HEK293 (cell line): ENCODE measurements around the gene CDH6.

Experiments used
- CTCF ChIA-PET: fragments of 350-600 bp; formaldehyde crosslinking; extraction: SDS; loops from one replicate; lab custom pipeline; 2021; ENCODE audit warnings: antibody characterized with exemption; lab: Yijun Ruan, JAX
- POLR2A ChIA-PET: fragments of 300-600 bp; formaldehyde crosslinking; extraction: SDS; loops from one replicate; lab custom pipeline; 2020; ENCODE audit warnings: antibody characterized with exemption, inconsistent platforms; lab: Yijun Ruan, JAX
- H3K27ac ChIP-seq: fragments of 200-500 bp; sonication (Bioruptor generic); 2 replicates; pipeline ENCODE4 v1.5.1; 2014; ENCODE audit warnings: low read depth, low read length, control low read depth, inconsistent platforms; ENCODE audit errors: extremely low read depth
- H3K36me3 ChIP-seq, 2 experiments: fragments of 200-500 bp in 1 of 2; sonication (Bioruptor generic) in 1 of 2; 1 replicate in 1 of 2; 2 replicates in 1 of 2; pipeline ENCODE4 v1.5.1; 2014 to 2017; ENCODE audit warnings: inconsistent platforms in 2 of 2, low read length in 2 of 2; ENCODE audit not compliant: control insufficient read depth in 2 of 2, insufficient read depth in 1 of 2
- H3K4me1 ChIP-seq: fragments of 200-500 bp; sonication (Bioruptor generic); 2 replicates; pipeline ENCODE4 v1.5.1; 2014; ENCODE audit warnings: mild to moderate bottlenecking, low read length, inconsistent platforms; ENCODE audit not compliant: control insufficient read depth, insufficient read depth
- H3K4me3 ChIP-seq: 2 replicates; pipeline ENCODE4 v1.5.1; 2011; ENCODE audit warnings: low read depth, mild to moderate bottlenecking, control low read depth, low read length, moderate library complexity
- H3K9me3 ChIP-seq: fragments of 200-500 bp; sonication (Bioruptor generic); 2 replicates; pipeline ENCODE4 v1.5.1; 2014; ENCODE audit warnings: low read depth, low read length, inconsistent platforms; ENCODE audit not compliant: control insufficient read depth, insufficient read depth
- CTCF ChIP-seq: fragments of 450-650 bp; formaldehyde crosslinking; IDR thresholded peaks from 2 replicates; pipeline ENCODE4 v1.5.1; 2016; ENCODE audit warnings: missing biosample characterization, missing genetic modification characterization
- ELK4 ChIP-seq: IDR thresholded peaks from 2 replicates; pipeline ENCODE4 v1.6.1; 2011; ENCODE audit warnings: mild to moderate bottlenecking, low read depth, low read length, borderline replicate concordance
- GFI1B ChIP-seq: fragments of 450-650 bp; formaldehyde crosslinking; IDR thresholded peaks from 2 replicates; pipeline ENCODE4 v1.5.1; 2016; ENCODE audit warnings: missing biosample characterization, missing genetic modification characterization
- KLF8 ChIP-seq: fragments of 450-650 bp; formaldehyde crosslinking; IDR thresholded peaks from 2 replicates; pipeline ENCODE4 v1.5.1; 2016; ENCODE audit warnings: missing biosample characterization, missing genetic modification characterization
- REPIN1 ChIP-seq: fragments of 450-650 bp; formaldehyde crosslinking; IDR thresholded peaks from 2 replicates; pipeline ENCODE4 v1.5.1; 2017; ENCODE audit warnings: missing biosample characterization, missing genetic modification characterization, low read depth
- REST ChIP-seq: fragments of 450-650 bp; formaldehyde crosslinking; IDR thresholded peaks from 2 replicates; pipeline ENCODE4 v1.5.1; 2016; ENCODE audit warnings: missing biosample characterization, missing genetic modification characterization
- YY1 ChIP-seq: fragments of 450-650 bp; formaldehyde crosslinking; IDR thresholded peaks from 2 replicates; pipeline ENCODE4 v1.5.1; 2018; ENCODE audit warnings: missing biosample characterization, missing genetic modification characterization
- ZBTB20 ChIP-seq: fragments of 450-650 bp; formaldehyde crosslinking; IDR thresholded peaks from 2 replicates; pipeline ENCODE4 v1.5.1; 2016; ENCODE audit warnings: missing biosample characterization, missing genetic modification characterization
- ZBTB26 ChIP-seq: fragments of 450-650 bp; formaldehyde crosslinking; optimal IDR thresholded peaks from 2 replicates; pipeline ENCODE3; 2016; ENCODE audit warnings: missing biosample characterization, mild to moderate bottlenecking, missing genetic modification characterization
- ZBTB44 ChIP-seq: fragments of 450-650 bp; IDR thresholded peaks from 2 replicates; pipeline ENCODE4 v1.5.1; 2018; ENCODE audit warnings: missing biosample characterization, mild to moderate bottlenecking, missing genetic modification characterization
- ZBTB48 ChIP-seq: fragments of 450-650 bp; formaldehyde crosslinking; IDR thresholded peaks from 2 replicates; pipeline ENCODE4 v1.5.1; 2016; ENCODE audit warnings: missing biosample characterization, missing genetic modification characterization
- ZNF221 ChIP-seq: fragments of 450-650 bp; formaldehyde crosslinking; IDR thresholded peaks from 2 replicates; pipeline ENCODE4 v1.5.1; 2017; ENCODE audit warnings: missing biosample characterization, missing genetic modification characterization, borderline replicate concordance
- ZNF239 ChIP-seq: fragments of 450-650 bp; formaldehyde crosslinking; IDR thresholded peaks from 2 replicates; pipeline ENCODE4 v1.5.1; 2016; ENCODE audit warnings: missing biosample characterization, missing genetic modification characterization
- ZNF280C ChIP-seq: fragments of 450-650 bp; formaldehyde crosslinking; IDR thresholded peaks from 2 replicates; pipeline ENCODE4 v1.5.1; 2016; ENCODE audit warnings: missing biosample characterization, missing genetic modification characterization
- ZNF37A ChIP-seq: fragments of 450-650 bp; IDR thresholded peaks from 2 replicates; pipeline ENCODE4 v1.5.1; 2018; ENCODE audit warnings: missing biosample characterization, missing genetic modification characterization
- ZNF394 ChIP-seq: fragments of 450-650 bp; formaldehyde crosslinking; IDR thresholded peaks from 2 replicates; pipeline ENCODE4 v1.5.1; 2016; ENCODE audit warnings: missing biosample characterization, missing genetic modification characterization, mild to moderate bottlenecking, moderate library complexity, borderline replicate concordance
- ZNF514 ChIP-seq: fragments of 450-650 bp; formaldehyde crosslinking; IDR thresholded peaks from 2 replicates; pipeline ENCODE4 v1.5.1; 2016; ENCODE audit warnings: missing biosample characterization, missing genetic modification characterization
- ZNF626 ChIP-seq: fragments of 450-650 bp; sonication (Bioruptor Pico); formaldehyde crosslinking; IDR thresholded peaks from 2 replicates; pipeline ENCODE4 v1.5.1; 2018; ENCODE audit warnings: missing biosample characterization, missing genetic modification characterization, inconsistent platforms
- ZNF660 ChIP-seq: fragments of 450-650 bp; IDR thresholded peaks from 2 replicates; pipeline ENCODE4 v1.5.1; 2018; ENCODE audit warnings: missing biosample characterization, mild to moderate bottlenecking, missing genetic modification characterization
- ZNF704 ChIP-seq: fragments of 450-650 bp; formaldehyde crosslinking; IDR thresholded peaks from 2 replicates; pipeline ENCODE4 v1.5.1; 2016; ENCODE audit warnings: missing biosample characterization, missing genetic modification characterization
- ZNF76 ChIP-seq: fragments of 450-650 bp; formaldehyde crosslinking; IDR thresholded peaks from 2 replicates; pipeline ENCODE4; 2016; ENCODE audit warnings: low read depth, missing biosample characterization, missing genetic modification characterization, borderline replicate concordance
- ZNF777 ChIP-seq: fragments of 450-650 bp; formaldehyde crosslinking; IDR thresholded peaks from 2 replicates; pipeline ENCODE4 v1.5.1; 2017; ENCODE audit warnings: missing biosample characterization, missing genetic modification characterization, borderline replicate concordance
- ZNF791 ChIP-seq: fragments of 450-650 bp; formaldehyde crosslinking; IDR thresholded peaks from 2 replicates; pipeline ENCODE4 v1.5.1; 2016; ENCODE audit warnings: missing biosample characterization, missing genetic modification characterization
- ZNF792 ChIP-seq: fragments of 450-650 bp; formaldehyde crosslinking; IDR thresholded peaks from 2 replicates; pipeline ENCODE4 v1.5.1; 2016; ENCODE audit warnings: missing biosample characterization, missing genetic modification characterization

CDH6 gene

GRCh38 chr5:31197183-31197582 lies 3.7 kb downstream of the CDH6 start:
- Histone ChIP-seq H3K36me3 (no peaks in the 10 kb centered on the region), H3K4me1 (peaks cover 6% of the 10 kb centered on the region; the same call in 1 of the 2 replicates), H3K27ac (no peak overlapping the region), H3K9me3 (no peaks in the 10 kb centered on the region), H3K4me3 (no peak overlapping the region)
- POLR2A ChIA-PET, result no interaction called here
- CTCF ChIA-PET, result interaction anchor here (0.9 kb wide), 1 partner anchor 10 kb away, joined by 3 read pairs; no protein-coding TSS in a partner anchor
- TF ChIP-seq ZNF791 (tag by site-specific recombination) (no peak), ZBTB20 (tag by site-specific recombination) (no peak), CTCF (no peak), ZNF514 (tag by site-specific recombination) (no peak), ZNF394 (tag by site-specific recombination) (no peak), ZBTB26 (tag by site-specific recombination) (no peak), ELK4 (no peak), ZNF777 (no peak), ZNF239 (tag by site-specific recombination) (no peak), ZNF704 (tag by site-specific recombination) (no peak), ZBTB44 (no peak), ZNF37A (tag by site-specific recombination) (no peak), ZNF660 (tag by site-specific recombination) (no peak), ZBTB48 (no peak), YY1 (tag by site-specific recombination) (no peak)

- Histone ChIP-seq H3K4me1 (no peaks in the 10 kb centered on the region), H3K36me3 (no peaks in the 10 kb centered on the region), H3K27ac (no peak overlapping the region), H3K4me3 (no peak overlapping the region), H3K9me3 (no peaks in the 10 kb centered on the region)
- CTCF ChIA-PET, result interaction anchor here (1.3 kb wide), 1 partner anchor 27 kb away, joined by 4 read pairs; no protein-coding TSS in a partner anchor
- POLR2A ChIA-PET, result no interaction called here
- no peak for TF ChIP-seq REST (tag by site-specific recombination)
- TF ChIP-seq REPIN1 (tag by site-specific recombination), result no peak
- no peak for TF ChIP-seq ZNF514 (tag by site-specific recombination)
- no peak for TF ChIP-seq ZNF280C (tag by site-specific recombination)
- TF ChIP-seq GFI1B, result no peak
- TF ChIP-seq ZNF221 (tag by site-specific recombination), result no peak
- no peak for TF ChIP-seq ZNF76 (tag by site-specific recombination)
- no peak for TF ChIP-seq KLF8
- no peak for TF ChIP-seq ZNF626
- no peak for TF ChIP-seq ZNF792 (tag by site-specific recombination)
These were observed 11.5 kb downstream of the CDH6 start for GRCh38 chr5:31204958-31205357.
